Right lung (tissue), 10 donors: ENCODE measurements around the gene TAS1R3. TPM values are rescaled to one million over a fixed set of nuclear protein-coding genes. Genes with fewer than 3 reads are reported as not detected.

Experiments used
- DNase-seq, 2 donors: peaks; one replicate each; pipeline ENCODE4 v3.0.0-alpha.2; 2013
- long read RNA-seq, 8 donors: transcript quantifications; one replicate each; lab custom pipeline, GENCODE V29; 2026
- polyA plus RNA-seq, 5 donors: library from polyadenylated mRNA; unstranded; fragments of 120-200 nt; gene quantifications; one replicate each; pipeline versions ENCODE4 v1.2.1 to v1.2.3, GENCODE V29; 2013; ENCODE audit warnings: inconsistent platforms in 1 of 5, low replicate concordance in 1 of 5; ENCODE audit not compliant: insufficient read length in 5 of 5, insufficient read depth in 1 of 5

The TAS1R3 gene
- polyA plus RNA-seq = under 1 TPM; 0.24 to 0.88 (median 0.49) TPM
- long read RNA-seq, donor 1, partial matches to known transcripts = 10 of 59 reads
- long read RNA-seq, donor 1, other reads (novel, unspliced or antisense) = 49 of 59 reads
- long read RNA-seq, donor 2 = 0 reads
- long read RNA-seq, donor 3 = 0 reads
- long read RNA-seq, donor 4 = 0 reads
- long read RNA-seq, donor 5 = 0 reads
- long read RNA-seq, donor 6 = 0 reads
- long read RNA-seq, donor 7 = 0 reads
- long read RNA-seq, donor 8 = 0 reads

GRCh38 chr1:1331068-1331965, at the start of gene TAS1R3:
TSS of gene TAS1R3 (plus strand) at chr1:1331280. CDS start at chr1:1331346, 66 bp downstream.
- DNase-seq = no peak

- DNase-seq = no peak
These were observed 49.4 kb upstream of the TAS1R3 start for GRCh38 chr1:1281533-1282321.

GRCh38 chr1:1282998-1283397, 48.1 kb upstream of the TAS1R3 start:
- no peak for DNase-seq

GRCh38 chr1:1283821-1284220, 47.3 kb upstream of the TAS1R3 start:
- DNase-seq = no peak

GRCh38 chr1:1284221-1285101, 46.6 kb upstream of the TAS1R3 start:
- no peak for DNase-seq

- no peak for DNase-seq
These were observed 45.9 kb upstream of the TAS1R3 start for GRCh38 chr1:1285102-1285571.

GRCh38 chr1:1285611-1286311, 45.3 kb upstream of the TAS1R3 start:
- DNase-seq = no peak

- DNase-seq = no peak
These were observed 44.5 kb upstream of the TAS1R3 start for GRCh38 chr1:1286313-1287261.

- DNase-seq = no peak
These were observed 43.6 kb upstream of the TAS1R3 start for GRCh38 chr1:1287288-1288110.

- DNase-seq = no peak
These were observed 40.8 kb upstream of the TAS1R3 start for GRCh38 chr1:1290238-1290731.

GRCh38 chr1:1291023-1291528, 40.0 kb upstream of the TAS1R3 start:
- DNase-seq = no peak

GRCh38 chr1:1291548-1292441, 39.3 kb upstream of the TAS1R3 start:
- DNase-seq = no peak

- DNase-seq = no peak
These were observed 38.7 kb upstream of the TAS1R3 start for GRCh38 chr1:1292442-1292779.

GRCh38 chr1:1292851-1293250, 38.2 kb upstream of the TAS1R3 start:
- no peak for DNase-seq

- no peak for DNase-seq
These were observed 37.5 kb upstream of the TAS1R3 start for GRCh38 chr1:1293263-1294249.
